LNCaP clone FGC (cell line): ENCODE results near the gene CYB5R3.
A peak's percentile ranks its signal among the peaks of the same experiment; 100 is the strongest.

Experiments used
- DNase-seq: peaks from one replicate; pipeline ENCODE4 v3.0.0-alpha.2; 2011; ENCODE audit warnings: low read depth
- H3K4me3 ChIP-seq: 2 replicates; pipeline ENCODE4 v1.5.1; 2011; ENCODE audit warnings: mild to moderate bottlenecking, low read depth, low read length, control low read depth
- TF ChIP-seq, protein P1 (sequence below): IDR thresholded peaks from 2 replicates; pipeline ENCODE4 v1.5.1; 2012; ENCODE audit warnings: mild to moderate bottlenecking; ENCODE audit not compliant: control insufficient read depth, insufficient read depth; ENCODE audit errors: extremely low read depth

The CYB5R3 gene

DNA sequence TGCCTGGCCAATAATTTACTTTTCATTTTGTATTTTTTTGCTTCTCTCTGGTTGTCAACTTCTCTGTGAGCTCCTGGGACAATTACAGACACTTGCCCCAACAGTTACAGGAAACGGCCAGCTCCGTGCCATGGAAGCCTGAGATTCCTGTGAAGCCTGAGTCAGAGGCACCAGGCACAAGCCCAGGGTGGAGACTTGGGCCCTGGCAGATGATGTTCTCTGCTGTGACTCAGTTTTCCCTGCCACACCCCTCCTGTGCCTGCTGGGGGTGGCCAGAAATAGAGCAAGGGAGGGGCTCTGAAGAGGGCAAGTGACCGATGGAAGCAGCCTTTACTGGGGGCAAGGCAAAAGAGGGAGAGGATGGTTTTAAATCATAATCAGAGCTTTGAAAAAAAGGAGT, 13.7 kb downstream of the CYB5R3 start:
- no peak for DNase-seq
- H3K4me3 ChIP-seq = no peak overlapping the region
- TF ChIP-seq, protein P1, sequence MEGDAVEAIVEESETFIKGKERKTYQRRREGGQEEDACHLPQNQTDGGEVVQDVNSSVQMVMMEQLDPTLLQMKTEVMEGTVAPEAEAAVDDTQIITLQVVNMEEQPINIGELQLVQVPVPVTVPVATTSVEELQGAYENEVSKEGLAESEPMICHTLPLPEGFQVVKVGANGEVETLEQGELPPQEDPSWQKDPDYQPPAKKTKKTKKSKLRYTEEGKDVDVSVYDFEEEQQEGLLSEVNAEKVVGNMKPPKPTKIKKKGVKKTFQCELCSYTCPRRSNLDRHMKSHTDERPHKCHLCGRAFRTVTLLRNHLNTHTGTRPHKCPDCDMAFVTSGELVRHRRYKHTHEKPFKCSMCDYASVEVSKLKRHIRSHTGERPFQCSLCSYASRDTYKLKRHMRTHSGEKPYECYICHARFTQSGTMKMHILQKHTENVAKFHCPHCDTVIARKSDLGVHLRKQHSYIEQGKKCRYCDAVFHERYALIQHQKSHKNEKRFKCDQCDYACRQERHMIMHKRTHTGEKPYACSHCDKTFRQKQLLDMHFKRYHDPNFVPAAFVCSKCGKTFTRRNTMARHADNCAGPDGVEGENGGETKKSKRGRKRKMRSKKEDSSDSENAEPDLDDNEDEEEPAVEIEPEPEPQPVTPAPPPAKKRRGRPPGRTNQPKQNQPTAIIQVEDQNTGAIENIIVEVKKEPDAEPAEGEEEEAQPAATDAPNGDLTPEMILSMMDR = no peak

DNA sequence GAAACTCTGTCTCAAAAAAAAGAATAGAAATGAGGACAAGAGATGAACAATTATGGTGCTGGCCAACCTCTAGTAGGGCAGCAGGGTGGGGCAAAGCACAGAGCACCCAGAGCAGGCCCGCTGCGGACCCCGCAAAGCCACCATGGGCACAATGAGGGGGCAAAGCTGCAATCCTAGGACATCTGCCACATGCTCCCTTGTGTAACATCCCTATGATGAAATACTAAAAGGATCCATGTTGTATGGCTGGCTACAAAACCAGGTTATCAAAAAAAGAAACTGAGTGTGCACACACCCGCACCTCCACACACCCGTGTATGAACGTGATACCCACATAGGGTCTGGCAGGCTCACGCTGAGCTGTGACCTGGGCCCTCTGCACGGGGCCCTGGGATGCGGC, 16.2 kb downstream of the CYB5R3 start:
- TF ChIP-seq, protein P1 = no peak
- no peak for DNase-seq
- H3K4me3 ChIP-seq = no peak overlapping the region

DNA sequence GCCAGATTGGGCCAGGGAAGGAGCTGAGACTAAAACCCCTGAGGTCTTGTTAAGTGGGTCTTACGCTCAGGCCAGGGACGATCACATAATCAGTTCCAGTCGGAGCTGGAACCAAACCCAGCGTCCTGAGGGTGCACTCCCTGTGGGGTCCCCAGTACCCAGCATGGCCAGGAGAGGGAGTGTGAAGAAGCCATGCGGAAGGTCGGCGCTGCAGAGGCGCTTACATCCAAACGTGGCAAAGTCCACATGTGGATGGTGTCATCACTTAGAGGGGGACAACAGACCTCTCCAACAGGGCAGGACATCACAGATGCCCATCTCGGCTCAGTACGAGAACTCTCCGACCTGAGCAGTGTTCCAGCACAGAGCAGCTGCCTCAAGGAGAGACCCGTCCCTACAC, 17.1 kb downstream of the CYB5R3 start:
- H3K4me3 ChIP-seq = no peak overlapping the region
- TF ChIP-seq, protein P1 = 0 out of 2 replicates have a peak, but pooled peaks have one; percentile 9
- no peak for DNase-seq

DNA sequence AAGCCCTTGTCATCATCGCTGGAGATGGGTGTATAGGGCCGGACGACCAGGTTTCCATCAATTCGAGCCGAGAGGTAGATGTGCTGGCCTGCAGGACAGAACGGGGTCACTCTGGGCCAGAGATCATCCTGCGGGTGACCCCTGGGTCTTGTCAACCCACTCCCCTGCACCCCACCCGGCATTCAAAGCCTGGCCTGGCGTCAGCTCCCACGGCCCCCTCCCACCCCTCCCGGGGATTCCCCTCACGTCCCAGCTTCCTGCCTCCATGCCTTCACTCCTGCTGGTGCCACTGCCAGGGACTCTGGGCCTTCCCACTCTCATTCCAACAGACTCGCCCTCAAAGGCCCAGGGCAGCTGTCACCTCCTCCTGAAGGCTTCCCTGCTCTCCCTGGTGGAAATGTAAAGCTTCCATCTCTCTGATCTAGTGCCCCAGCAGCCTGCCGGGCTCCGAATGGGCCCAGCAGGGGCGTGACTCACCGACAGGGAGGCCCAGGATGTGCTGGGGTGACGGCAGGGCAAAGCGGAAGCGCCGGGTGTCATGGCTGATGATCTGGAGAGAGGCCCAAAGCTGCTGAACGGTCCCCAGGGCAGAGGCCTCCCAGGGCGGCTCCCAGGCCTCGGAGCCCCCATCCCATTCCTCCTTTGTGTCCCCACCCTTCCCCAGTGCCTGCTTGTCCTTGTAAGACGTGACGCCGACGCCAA, 18.1 kb downstream of the CYB5R3 start:
- DNase-seq = no peak
- TF ChIP-seq, protein P1 = no peak
- H3K4me3 ChIP-seq = no peak overlapping the region

DNA sequence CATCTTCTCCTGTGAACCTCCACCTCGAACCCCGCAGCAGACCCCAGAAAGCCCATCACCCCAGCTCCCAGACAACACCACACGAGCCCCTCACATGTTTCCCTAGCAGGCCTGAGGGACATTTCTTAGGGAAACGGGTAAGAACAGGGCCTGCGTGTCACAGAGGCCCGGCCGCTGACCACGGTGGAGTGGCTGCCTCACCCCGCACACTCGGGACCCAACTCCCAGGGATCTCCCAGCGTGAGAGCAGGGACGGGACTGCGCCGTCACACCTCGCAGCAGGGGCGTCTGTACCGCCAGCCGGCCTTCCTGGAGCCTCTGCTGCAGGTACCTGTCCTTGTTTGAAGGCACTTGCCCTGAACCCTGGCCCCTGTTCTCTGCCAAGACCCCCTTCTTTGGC, 19.0 kb downstream of the CYB5R3 start:
- DNase-seq = no peak
- TF ChIP-seq, protein P1 = no peak
- H3K4me3 ChIP-seq = no peak overlapping the region

DNA sequence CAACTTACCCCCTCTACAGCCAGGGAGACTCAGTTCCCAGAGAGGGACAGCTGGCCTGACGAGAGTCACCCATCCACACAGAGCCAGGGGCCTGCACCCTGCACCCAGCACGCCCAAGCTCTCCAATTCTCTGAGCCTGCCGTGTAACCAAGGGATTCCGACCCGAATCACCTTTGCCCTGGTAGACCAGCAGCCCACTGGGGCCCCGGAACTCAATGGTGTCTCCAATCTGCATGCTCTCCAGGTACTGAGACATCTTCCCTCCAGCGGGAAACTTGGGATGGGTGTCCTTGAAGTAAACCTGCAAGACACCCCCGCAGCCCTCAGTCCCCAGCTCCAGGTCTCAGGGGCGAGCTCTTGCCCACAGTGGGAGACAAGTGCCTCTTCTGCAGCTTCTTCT, 21.2 kb downstream of the CYB5R3 start:
- TF ChIP-seq, protein P1 = no peak
- no peak for DNase-seq
- no peak overlapping the region for H3K4me3 ChIP-seq
